ENCODE measurements around the gene PRRT1.
A peak's percentile ranks its signal among the peaks of the same experiment; 100 is the strongest.
"Not testable (repeated sequence)": the region's sequence is repeated elsewhere in the genome, so short reads cannot be mapped to it uniquely, and the experiment has no call there.

PRRT1 gene

DNA sequence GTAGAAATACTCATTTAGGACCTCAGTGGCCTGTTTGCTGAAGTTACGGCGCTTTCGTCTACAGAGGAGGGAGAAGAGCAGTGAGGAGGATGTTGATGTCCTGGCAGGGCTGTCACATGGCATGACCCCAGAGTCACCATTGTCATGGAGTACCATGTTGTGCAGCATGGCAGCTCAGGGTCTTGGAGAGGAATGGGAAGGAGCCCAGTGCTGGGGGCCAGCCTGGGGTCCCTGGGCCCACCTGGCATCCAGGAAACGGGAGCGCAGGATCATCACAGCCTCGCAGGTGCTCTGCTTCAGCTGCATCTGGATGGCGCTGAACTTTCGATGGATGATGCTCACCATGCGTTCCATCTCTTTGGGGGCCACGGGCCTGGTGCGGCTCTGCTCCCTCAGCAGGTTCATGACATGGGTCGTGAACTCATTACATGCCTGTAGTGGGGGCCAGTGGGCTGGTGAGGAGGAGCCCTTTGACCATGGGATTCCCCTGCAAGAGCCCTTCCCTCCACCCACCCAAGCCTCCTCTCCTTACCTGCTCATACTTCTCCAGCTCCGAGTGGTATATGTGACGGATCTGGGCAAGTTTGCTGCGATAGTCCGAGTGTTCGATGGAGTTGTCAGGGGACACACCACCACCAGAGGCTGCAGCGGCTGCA lies 36.1 kb upstream of the PRRT1 start:
- DNase-seq = not testable (repeated sequence)

DNA sequence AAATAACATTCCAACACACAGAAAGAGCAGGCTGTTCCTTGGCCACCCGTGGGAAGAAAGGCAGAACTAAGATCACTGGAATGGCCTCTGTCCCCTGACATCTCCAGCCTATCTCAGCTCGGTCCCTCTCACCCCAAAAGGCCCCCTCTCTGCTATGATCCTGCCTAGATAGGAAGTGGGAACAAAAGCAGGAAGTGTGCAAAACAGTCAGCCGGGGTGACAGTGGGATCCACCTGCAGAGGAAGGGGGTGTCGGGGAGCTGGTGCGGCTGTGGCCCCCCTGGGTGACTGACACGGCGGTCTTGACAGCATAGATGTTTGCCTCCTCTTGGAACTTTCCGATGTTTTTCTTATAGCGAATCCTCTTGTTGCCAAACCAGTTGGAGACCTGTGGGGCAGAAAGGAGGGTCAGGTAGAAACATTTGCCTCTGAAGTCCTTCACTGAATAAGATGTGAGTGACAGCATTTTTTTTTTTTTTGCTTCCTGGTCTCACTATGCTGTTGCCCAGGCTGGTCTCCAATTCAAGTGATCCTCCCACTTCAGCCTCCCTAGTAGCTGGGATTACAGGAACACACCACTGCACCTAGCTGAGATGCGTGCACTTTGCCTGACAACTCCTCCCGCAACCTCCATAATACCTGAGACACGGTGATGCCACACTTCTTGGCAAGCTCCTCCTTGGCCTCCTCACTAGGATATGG lies 35.4 kb upstream of the PRRT1 start:
- DNase-seq = no peak

GRCh38 chr6:32186151-32186840 lies 34.6 kb upstream of the PRRT1 start:
- not testable (repeated sequence) for DNase-seq

DNA sequence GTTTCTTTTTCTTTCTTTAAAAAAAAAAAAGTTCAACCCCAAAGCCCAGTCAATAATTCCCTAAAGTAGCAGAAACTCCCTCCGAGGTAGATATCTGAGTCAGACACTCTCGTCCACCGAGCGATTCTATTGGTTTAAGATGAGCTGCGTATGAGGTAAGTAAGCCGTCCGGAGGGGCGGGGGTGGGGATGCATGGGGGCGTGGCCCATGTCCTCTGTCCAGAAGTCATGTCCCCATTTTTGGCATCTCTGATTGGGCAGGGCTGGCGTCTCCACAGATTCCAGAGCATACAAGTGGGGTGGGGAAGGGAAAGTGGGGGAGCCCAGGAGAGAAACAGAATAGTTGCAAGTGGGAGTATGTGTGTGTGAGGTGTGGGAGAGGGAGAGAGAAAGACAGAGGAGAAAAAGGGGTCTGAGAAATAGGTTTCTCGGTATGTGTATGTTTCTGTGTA lies 34.0 kb upstream of the PRRT1 start:
- DNase-seq = not testable (repeated sequence)

- no peak for DNase-seq
Measured at GRCh38 chr6:32184084-32184640, 32.4 kb upstream of the PRRT1 start, which contains the start of gene AGER. Gene AGER, minus strand, starts transcription at chr6:32184253. Its CDS starts 31 bp downstream, at chr6:32184222.

GRCh38 chr6:32183483-32184083 lies 31.8 kb upstream of the PRRT1 start:
- DNase-seq = no peak

DNA sequence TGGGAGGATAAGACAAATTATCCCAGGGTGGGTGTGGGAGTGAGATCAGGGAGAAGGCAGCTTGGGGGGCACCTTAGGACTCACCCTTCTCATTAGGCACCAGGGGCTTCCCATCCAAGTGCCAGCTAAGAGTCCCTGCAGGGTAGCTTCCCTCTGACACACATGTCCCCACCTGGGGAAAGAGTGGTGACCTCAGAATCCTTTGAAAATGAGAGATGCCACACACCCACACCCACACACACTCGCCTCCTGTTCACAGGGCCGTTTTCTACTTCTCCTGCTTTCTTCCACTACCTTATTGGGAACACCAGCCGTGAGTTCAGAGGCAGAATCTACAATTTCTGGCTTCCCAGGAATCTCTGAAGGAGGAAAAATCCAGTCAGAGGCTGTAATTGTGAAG lies 31.3 kb upstream of the PRRT1 start:
- no peak for DNase-seq

GRCh38 chr6:32182555-32182981 lies 30.8 kb upstream of the PRRT1 start:
- no peak for DNase-seq

DNA sequence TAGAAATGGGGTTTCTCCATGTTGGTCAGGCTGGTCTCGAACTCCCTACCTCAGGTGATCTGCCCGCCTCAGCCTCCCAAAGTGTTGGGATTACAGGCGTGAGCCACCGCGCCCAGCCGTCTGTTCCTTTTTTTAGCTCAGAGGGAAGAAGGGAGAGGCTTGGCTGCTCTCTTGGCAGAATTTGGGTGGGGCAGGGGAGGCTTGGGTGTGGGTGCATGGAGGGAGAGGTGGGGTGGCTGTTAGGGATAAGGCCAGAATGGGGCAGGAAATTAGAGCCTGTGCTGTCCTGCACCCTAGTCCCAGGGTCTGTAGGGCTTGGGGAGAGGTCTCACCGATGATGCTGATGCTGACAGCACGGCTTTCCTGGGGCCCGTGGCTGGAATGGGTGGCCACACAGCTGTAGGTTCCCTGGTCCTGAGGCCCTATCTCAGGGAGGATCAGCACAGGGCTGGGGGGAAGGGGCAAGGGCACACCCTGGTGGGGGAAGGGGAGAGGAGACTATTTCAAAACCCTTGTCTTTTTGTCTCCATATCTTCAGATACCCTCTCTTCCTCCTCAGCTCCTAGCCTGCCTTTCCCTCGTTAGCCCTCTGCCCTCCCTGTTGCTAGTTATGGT lies 30.3 kb upstream of the PRRT1 start:
- DNase-seq = no peak

GRCh38 chr6:32181148-32181702 lies 29.5 kb upstream of the PRRT1 start:
- no peak for DNase-seq

DNA sequence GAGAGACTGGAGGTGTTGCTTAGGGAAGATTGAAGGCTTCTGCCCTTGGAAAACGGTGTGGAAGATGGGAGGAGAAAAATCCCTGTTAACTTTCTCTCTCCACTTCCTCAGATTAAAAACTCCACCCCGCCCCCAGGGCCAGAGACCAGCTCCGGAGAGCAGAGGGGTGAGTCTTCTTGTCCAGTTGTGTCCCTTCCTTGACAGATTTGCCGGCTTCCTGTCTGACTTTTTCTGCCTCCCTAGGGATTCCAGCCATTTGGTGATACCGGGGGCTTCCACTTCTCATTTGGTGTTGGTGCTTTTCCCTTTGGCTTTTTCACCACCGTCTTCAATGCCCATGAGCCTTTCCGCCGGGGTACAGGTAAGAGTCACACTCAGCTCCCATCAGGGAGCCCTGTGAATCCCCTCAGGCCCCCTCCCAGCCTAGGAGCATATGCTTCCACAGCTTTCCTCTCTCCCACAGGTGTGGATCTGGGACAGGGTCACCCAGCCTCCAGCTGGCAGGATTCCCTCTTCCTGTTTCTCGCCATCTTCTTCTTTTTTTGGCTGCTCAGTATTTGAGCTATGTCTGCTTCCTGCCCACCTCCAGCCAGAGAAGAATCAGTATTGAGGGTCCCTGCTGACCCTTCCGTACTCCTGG lies 28.1 kb upstream of the PRRT1 start:
- no peak for DNase-seq

GRCh38 chr6:32178547-32179440 lies 27.1 kb upstream of the PRRT1 start:
- no peak for DNase-seq

DNA sequence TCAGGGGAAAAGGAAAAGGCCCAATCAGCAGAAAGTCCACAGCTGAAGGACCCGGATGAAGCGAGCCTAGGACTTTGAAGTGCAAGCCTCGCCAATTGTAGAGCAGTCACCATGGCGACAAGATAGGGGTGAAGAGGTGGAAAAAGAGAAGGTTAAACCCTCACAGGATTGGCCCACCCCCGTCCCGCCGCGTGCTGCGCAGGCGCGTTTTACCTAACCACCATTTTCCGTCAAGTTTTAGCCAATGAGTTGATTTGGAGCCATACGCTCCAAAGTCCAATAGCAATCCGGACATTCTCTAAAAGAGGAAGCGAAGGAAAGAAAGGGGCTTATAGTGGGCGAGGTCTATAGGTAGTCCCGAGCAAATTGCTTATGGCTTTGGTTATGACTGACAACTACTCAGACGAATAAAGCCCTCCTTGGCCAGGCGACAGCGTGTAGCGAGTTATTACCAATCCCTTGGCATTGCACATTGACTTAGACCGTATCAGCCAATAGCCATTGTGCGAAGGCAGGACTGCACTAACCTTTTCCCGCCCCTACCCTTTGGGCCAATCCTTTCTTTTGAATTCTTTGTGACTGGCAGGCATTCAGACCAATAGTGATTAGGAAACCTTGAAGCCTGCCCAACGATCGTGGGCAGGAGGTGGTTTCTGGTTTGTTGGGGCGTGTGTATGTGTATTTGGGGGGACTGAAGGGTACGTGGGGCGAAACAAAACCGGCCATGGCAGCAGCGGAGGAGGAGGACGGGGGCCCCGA lies 26.2 kb upstream of the PRRT1 start, which contains the start of gene RNF5:
Gene RNF5 (plus strand): TSS at position 618 of the 759 bp plus-strand sequence. CDS start 107 bp downstream, at position 725.
- DNase-seq = peak; percentile 98 to 99

- peak in 1 of 2 experiments; percentile 69 for DNase-seq
Measured at GRCh38 chr6:32177183-32177787, 25.5 kb upstream of the PRRT1 start.

DNA sequence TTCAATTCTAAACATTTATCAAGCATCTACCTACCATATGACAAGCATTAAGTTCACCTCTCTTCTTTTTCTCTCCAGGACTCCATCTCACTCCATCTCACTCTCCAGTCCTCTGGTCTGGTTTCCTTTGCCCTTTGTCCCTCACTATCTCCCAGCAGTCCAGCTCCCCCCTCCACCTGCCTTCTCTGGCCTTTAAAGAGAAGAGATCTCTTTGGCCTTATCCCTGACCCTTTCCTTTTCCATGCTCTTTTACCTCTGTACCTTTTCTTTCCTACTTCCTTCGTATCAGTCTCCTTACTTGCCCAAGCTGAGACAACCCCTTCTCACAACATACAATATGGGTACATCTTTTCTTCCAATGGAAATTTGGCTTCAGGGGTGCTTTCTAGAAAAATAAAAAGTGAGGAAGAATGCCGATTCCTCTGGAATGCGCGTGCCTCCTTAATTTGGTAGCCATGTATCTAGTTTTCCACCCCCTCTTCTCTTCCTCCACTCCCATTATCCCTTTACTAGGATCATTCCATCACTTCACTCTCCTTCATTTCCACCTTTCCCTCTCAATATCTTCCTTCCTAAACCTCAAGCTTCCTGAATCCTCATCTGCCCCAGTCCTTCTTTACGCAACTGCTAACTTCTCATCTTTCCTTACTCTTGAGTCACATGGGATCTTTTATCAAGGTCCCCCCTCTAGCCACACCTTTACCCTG lies 24.9 kb upstream of the PRRT1 start:
- DNase-seq = no peak

DNA sequence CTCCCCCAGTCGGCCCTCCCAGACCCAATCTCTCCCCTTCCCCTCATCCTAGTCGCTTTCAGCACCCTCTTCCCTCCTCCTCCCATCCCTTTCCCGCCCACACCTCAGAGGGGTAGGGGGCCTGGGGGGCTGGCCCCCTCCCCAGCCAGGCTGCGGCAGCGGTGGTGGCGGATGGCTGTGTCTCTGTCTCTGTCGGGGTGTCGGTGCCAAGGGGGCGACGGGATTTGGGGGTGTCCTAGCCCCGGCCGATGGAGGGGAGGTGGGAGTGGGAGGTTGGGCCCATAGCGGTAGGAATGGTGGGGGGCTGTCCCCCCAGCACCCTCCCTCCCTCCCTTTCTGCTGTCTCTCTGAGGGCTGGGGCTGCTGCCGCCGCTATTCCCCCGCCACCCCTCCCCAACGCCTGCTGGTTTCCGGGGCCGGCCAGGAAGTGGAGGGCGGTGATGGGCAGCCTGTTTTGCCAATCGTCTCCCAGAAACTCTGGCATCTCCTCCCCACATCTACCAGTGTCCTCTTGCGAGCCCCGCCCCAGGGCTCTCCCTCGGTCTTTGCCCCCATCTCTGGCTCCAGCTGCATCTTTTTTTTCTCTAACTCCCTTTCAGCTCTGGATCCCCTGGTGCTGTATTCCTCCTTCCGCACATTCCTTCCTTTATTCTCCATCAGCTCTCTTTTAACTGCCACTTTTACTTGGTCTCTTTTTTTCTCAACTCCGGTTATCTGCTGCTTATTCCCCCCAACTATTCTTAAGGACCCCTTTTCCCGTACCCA lies 24.2 kb upstream of the PRRT1 start, which contains the start of gene AGPAT1:
Gene AGPAT1 (minus strand): TSS at position 374 of the 765 bp plus-strand sequence. CDS start 4,588 bp downstream, outside the sequence.
- peak; percentile 84 to 94 for DNase-seq

DNA sequence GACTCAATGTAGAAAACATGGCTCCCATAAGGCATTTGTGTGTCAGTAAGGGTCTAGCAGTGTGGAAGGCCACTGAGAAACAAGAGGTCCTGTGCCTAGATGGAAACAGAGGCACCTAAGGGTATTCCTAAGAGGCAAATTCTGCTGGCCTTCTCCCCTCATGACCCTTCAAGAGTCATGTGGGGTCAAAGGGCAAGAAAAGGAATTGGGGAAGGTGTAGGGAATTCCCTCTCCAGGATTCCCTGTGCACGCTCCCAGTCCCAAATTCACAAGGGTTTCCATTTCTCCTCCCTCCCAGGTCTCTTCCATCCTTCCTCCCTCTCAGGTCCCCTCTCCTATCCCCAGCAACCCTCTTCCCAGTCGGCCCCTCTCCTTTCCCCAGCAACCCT lies 23.6 kb upstream of the PRRT1 start:
- DNase-seq = no peak

GRCh38 chr6:32174416-32174815 lies 22.7 kb upstream of the PRRT1 start:
- DNase-seq = no peak

Data from NCI-H1930 (cell line).